GM04503 (cell line): ENCODE measurements around the gene ATRN.
"Not testable (repeated sequence)": the region's sequence is repeated elsewhere in the genome, so short reads cannot be mapped to it uniquely, and the experiment has no call there.

Source experiments
- DNase-seq: peaks from one replicate; pipeline ENCODE4 v3.0.0-alpha.2; 2012; ENCODE audit warnings: low read depth

Gene ATRN

GRCh38 chr20:3470208-3470626 is 601 bp upstream of the ATRN start:
- DNase-seq: no peak

GRCh38 chr20:3471397-3472021 is 691 bp downstream of the ATRN start:
- no peak for DNase-seq

- DNase-seq: no peak
Measured at GRCh38 chr20:3472105-3472504, 1.3 kb downstream of the ATRN start.

GRCh38 chr20:3473324-3473723 is 2.5 kb downstream of the ATRN start:
- DNase-seq: no peak

GRCh38 chr20:3473944-3474343 is 3.1 kb downstream of the ATRN start:
- no peak for DNase-seq

GRCh38 chr20:3477003-3477860 is 6.4 kb downstream of the ATRN start:
- not testable (repeated sequence) for DNase-seq

- DNase-seq: no peak
Measured at GRCh38 chr20:3477861-3478544, 7.2 kb downstream of the ATRN start.

GRCh38 chr20:3479025-3479424 is 8.2 kb downstream of the ATRN start:
- no peak for DNase-seq

GRCh38 chr20:3479759-3480615 is 9.2 kb downstream of the ATRN start:
- DNase-seq: no peak

GRCh38 chr20:3483309-3483708 is 12.5 kb downstream of the ATRN start:
- DNase-seq: no peak

- no peak for DNase-seq
Measured at GRCh38 chr20:3483784-3484183, 13.0 kb downstream of the ATRN start.

- DNase-seq: no peak
Measured at GRCh38 chr20:3485913-3486312, 15.1 kb downstream of the ATRN start.

- no peak for DNase-seq
Measured at GRCh38 chr20:3486850-3487249, 16.0 kb downstream of the ATRN start.

GRCh38 chr20:3492669-3493068 is 21.9 kb downstream of the ATRN start:
- no peak for DNase-seq

GRCh38 chr20:3494218-3494617 is 23.4 kb downstream of the ATRN start:
- DNase-seq: no peak

- no peak for DNase-seq
Measured at GRCh38 chr20:3502878-3503277, 32.1 kb downstream of the ATRN start.

- DNase-seq: no peak
Measured at GRCh38 chr20:3505148-3505547, 34.3 kb downstream of the ATRN start.

GRCh38 chr20:3509064-3509463 is 38.2 kb downstream of the ATRN start:
- DNase-seq: no peak

GRCh38 chr20:3510110-3510509 is 39.3 kb downstream of the ATRN start:
- DNase-seq: no peak

GRCh38 chr20:3512239-3512638 is 41.4 kb downstream of the ATRN start:
- DNase-seq: not testable (repeated sequence)

- DNase-seq: no peak
Measured at GRCh38 chr20:3514012-3514642, 43.3 kb downstream of the ATRN start.
